HCT116 (cell line): ENCODE results near the gene SVIP.

ENCODE experiments used
- EZH2 ChIP-seq: fragments of 200-600 bp; sonication (generic); IDR thresholded peaks from 2 replicates; pipeline ENCODE4 v1.6.1; 2017; ENCODE audit warnings: antibody characterized with exemption, mixed run types
- POLR2A ChIP-seq: IDR thresholded peaks from 2 replicates; pipeline ENCODE4 v1.7.0; 2011; ENCODE audit warnings: borderline replicate concordance; ENCODE audit not compliant: insufficient read depth, insufficient read length; ENCODE audit errors: extremely low read depth
- ZNF274 ChIP-seq: fragments of 200-500 bp; sonication (Bioruptor generic); IDR thresholded peaks from 2 replicates; pipeline ENCODE4 v1.6.1; 2014; ENCODE audit warnings: mild to moderate bottlenecking, low read depth, low read length, inconsistent platforms
- TF ChIP-seq, protein P1 (sequence below), 3 experiments: fragments of 200-600 bp in 1 of 3; sonication (generic) in 1 of 3; IDR thresholded peaks in 2 of 3; conservative IDR thresholded peaks in 1 of 3; 2 replicates each; pipeline ENCODE4 v1.5.1; 2012 to 2017; ENCODE audit warnings: low read depth in 2 of 3, low read length in 2 of 3, antibody characterized with exemption in 1 of 3, borderline replicate concordance in 1 of 3, control low read depth in 1 of 3, mild to moderate bottlenecking in 1 of 3, mixed read lengths in 1 of 3, mixed run types in 1 of 3, moderate library complexity in 1 of 3; ENCODE audit not compliant: insufficient read depth in 1 of 3
- TF ChIP-seq, protein P2 (sequence below): IDR thresholded peaks from 2 replicates; pipeline ENCODE4 v1.6.1; 2012

DNA sequence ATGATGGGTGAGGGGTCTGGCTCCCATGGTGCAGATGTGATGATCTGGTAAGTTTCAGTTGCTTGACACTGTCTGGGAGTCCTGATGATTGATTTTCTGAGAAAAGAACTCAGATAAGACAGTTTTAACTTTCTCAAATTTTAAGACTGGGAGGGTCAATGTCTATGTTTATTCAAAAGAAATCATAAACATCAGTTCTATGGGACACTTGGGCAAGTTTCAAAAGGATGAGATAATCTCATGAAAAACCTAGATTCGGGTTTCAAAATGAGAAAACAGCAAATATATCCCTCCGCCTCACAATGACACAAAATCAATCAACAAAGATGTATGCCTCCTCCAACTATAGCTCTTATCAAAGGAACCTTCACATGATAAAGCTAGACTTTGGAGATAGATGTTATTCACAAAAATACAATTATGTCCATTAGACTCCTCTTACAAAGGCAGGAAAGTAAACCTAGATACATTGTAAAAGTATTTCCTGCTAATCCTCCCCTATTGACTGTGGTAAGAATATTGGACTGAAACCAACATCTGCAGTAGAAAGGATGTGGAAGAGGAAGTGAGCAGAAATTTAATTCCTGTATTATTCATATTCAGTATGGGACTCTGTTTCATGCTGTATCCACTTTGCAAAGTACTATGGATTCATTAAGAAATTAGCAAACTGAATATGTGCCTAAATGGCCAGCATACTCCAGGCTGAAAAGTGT, 21.6 kb downstream of the SVIP start:
- TF ChIP-seq, protein P1, sequence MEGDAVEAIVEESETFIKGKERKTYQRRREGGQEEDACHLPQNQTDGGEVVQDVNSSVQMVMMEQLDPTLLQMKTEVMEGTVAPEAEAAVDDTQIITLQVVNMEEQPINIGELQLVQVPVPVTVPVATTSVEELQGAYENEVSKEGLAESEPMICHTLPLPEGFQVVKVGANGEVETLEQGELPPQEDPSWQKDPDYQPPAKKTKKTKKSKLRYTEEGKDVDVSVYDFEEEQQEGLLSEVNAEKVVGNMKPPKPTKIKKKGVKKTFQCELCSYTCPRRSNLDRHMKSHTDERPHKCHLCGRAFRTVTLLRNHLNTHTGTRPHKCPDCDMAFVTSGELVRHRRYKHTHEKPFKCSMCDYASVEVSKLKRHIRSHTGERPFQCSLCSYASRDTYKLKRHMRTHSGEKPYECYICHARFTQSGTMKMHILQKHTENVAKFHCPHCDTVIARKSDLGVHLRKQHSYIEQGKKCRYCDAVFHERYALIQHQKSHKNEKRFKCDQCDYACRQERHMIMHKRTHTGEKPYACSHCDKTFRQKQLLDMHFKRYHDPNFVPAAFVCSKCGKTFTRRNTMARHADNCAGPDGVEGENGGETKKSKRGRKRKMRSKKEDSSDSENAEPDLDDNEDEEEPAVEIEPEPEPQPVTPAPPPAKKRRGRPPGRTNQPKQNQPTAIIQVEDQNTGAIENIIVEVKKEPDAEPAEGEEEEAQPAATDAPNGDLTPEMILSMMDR (IDR thresholded peaks at IDR 0.05 in 2 of 3, conservative IDR thresholded peaks at IDR 0.05 in 1 of 3; ENCODE audit: borderline replicate concordance in 1 of 3, insufficient read depth in 1 of 3, low read depth in 2 of 3, low read length in 2 of 3): no peak
- TF ChIP-seq, protein P2, sequence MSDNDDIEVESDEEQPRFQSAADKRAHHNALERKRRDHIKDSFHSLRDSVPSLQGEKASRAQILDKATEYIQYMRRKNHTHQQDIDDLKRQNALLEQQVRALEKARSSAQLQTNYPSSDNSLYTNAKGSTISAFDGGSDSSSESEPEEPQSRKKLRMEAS: no peak
- TF ChIP-seq EZH2 (no peak), ZNF274 (no peak), POLR2A (no peak)
